ENCODE data around the gene VENTX. TPM values are rescaled to one million over a fixed set of nuclear protein-coding genes. Genes with fewer than 3 reads are reported as not detected.

The VENTX gene
- total and polyA plus RNA-seq, 2 of the 4 experiments (the other 2 are of a cell fraction): not detected

DNA sequence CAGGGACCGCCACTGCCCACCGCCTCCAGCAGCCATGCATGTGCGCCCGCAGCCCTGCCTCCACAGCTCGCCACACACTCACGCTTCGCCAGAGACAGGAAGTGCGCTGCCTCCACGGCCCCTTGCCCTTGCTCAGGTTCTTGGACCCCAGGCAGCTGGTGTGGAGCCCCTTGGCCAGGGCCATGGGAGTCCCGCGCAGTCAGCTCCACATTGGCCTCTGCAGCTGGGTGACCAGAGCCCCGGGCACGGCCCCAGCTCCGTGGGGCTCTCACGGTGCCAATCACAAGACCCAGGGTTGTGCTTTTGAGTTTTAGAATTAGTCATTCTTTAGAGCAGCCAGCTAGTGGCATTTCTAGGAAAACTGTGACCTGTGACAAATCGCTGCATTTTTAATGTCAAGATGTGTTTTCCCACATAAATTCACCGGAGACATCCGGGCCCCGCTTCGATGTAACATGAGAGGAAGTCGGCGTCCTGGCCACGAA, 11.9 kb upstream of the VENTX start:
- peaks cover 31% of the 10 kb centered on the region for H3K27me3 ChIP-seq (ENCODE audit: control insufficient read depth, insufficient read depth, low read length)
- no peaks in the 10 kb centered on the region for H3K9me1 ChIP-seq (ENCODE audit: insufficient read depth, low read length)
- ChIA-PET CTCF (no interaction called here), POLR2A (ENCODE audit: unreplicated experiment) (no interaction called here)
- in situ Hi-C loops (cut with MboI; ENCODE audit: low sequenced_read_pairs): no loop called here
- H3K9me3 ChIP-seq (ENCODE audit: control insufficient read depth, insufficient read depth, low read length): no peaks in the 10 kb centered on the region
- H2AFZ ChIP-seq (replicated peaks; ENCODE audit: low read length, poor library complexity): peak overlapping the region; percentile 61
- no peak overlapping the region for H3K4me2 ChIP-seq (ENCODE audit: low read depth, low read length)
- H4K20me1 ChIP-seq (ENCODE audit: insufficient read depth, low read length): no peaks in the 10 kb centered on the region
- H3K36me3 ChIP-seq (ENCODE audit: control insufficient read depth, insufficient read depth, low read length): no peaks in the 10 kb centered on the region
- ATAC-seq (ENCODE audit: low read depth) (no peak), DNase-seq (no peak)
- H4K5ac ChIP-seq (ENCODE audit: low read depth, low read length): no peak overlapping the region
- dilution Hi-C loops (cut with HindIII; ENCODE audit: low sequenced_read_pairs, unreplicated experiment): no loop called here
- no peak overlapping the region for H3K27ac ChIP-seq (ENCODE audit: insufficient read depth, low read length)
- no peak overlapping the region for H4K8ac ChIP-seq (ENCODE audit: low read depth in 2 of 2, low read length in 2 of 2)
- no peaks in the 10 kb centered on the region for H3K79me1 ChIP-seq (ENCODE audit: low read depth in 1 of 2, low read length in 2 of 2)
- 79% methylated on average over 6 of the region's 23 CpGs; no CpG with 5 or more reads in 1 of the 2 experiments for WGBS, 2 experiments (ENCODE audit: extremely low coverage in 2 of 2, insufficient read length in 1 of 2)
- no peak overlapping the region for H2BK5ac ChIP-seq (ENCODE audit: low read depth, low read length, poor library complexity, severe bottlenecking)
- intact Hi-C loops (cut with micrococcal nuclease): no loop called here
- no peak overlapping the region for H3K56ac ChIP-seq (ENCODE audit: extremely low read depth, insufficient read depth, low read length)
- H2AK5ac ChIP-seq (ENCODE audit: low read depth, low read length): no peak overlapping the region
- H3K4ac ChIP-seq (ENCODE audit: low read depth, low read length): no peak overlapping the region
- H2BK20ac ChIP-seq (ENCODE audit: low read depth, low read length): no peak overlapping the region
- no TSS peak for BruUV-seq (replicated peaks)
- H3K4me3 ChIP-seq (ENCODE audit: insufficient read depth, low read depth, low read length): no peak overlapping the region
- H3K18ac ChIP-seq (ENCODE audit: low read depth, low read length): no peak overlapping the region
- no peak overlapping the region for H3K23ac ChIP-seq (ENCODE audit: low read depth, low read length)
- H2BK15ac ChIP-seq (ENCODE audit: low read depth, low read length): no peak overlapping the region
- no peak overlapping the region for H2BK120ac ChIP-seq (ENCODE audit: low read depth, low read length)
- no peaks in the 10 kb centered on the region for H3K4me1 ChIP-seq (ENCODE audit: control insufficient read depth, insufficient read depth, low read length)
- H3K14ac ChIP-seq (replicated peaks; ENCODE audit: low read depth, low read length): no peak overlapping the region
- no peak overlapping the region for H2AK9ac ChIP-seq (replicated peaks; ENCODE audit: low read depth, low read length, poor library complexity)
- TF ChIP-seq NFE2L2 (IDR thresholded peaks at IDR 0.05; ENCODE audit: low read depth, low read length) (no peak), CHD1 (IDR thresholded peaks at IDR 0.05; ENCODE audit: low read depth, low read length) (no peak), RAD21 (IDR thresholded peaks at IDR 0.05; ENCODE audit: low read length) (no peak), MXI1 (IDR thresholded peaks at IDR 0.05; ENCODE audit: borderline replicate concordance, low read depth, low read length) (no peak), MAFK (IDR thresholded peaks at IDR 0.05; ENCODE audit: low read depth, low read length) (no peak), SMC3 (IDR thresholded peaks at IDR 0.05; ENCODE audit: low read depth, low read length) (no peak), POLR2A (IDR thresholded peaks at IDR 0.05; ENCODE audit: low read depth, low read length) (no peak), MAZ (IDR thresholded peaks at IDR 0.05; ENCODE audit: borderline replicate concordance, low read depth, low read length) (no peak), RFX5 (IDR thresholded peaks at IDR 0.05; ENCODE audit: low read depth, low read length) (no peak), RCOR1 (IDR thresholded peaks at IDR 0.05; ENCODE audit: insufficient replicate concordance, low read length) (no peak), FOS (IDR thresholded peaks at IDR 0.05; ENCODE audit: low read depth, low read length) (no peak)
- TF ChIP-seq, protein P1, sequence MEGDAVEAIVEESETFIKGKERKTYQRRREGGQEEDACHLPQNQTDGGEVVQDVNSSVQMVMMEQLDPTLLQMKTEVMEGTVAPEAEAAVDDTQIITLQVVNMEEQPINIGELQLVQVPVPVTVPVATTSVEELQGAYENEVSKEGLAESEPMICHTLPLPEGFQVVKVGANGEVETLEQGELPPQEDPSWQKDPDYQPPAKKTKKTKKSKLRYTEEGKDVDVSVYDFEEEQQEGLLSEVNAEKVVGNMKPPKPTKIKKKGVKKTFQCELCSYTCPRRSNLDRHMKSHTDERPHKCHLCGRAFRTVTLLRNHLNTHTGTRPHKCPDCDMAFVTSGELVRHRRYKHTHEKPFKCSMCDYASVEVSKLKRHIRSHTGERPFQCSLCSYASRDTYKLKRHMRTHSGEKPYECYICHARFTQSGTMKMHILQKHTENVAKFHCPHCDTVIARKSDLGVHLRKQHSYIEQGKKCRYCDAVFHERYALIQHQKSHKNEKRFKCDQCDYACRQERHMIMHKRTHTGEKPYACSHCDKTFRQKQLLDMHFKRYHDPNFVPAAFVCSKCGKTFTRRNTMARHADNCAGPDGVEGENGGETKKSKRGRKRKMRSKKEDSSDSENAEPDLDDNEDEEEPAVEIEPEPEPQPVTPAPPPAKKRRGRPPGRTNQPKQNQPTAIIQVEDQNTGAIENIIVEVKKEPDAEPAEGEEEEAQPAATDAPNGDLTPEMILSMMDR (conservative IDR thresholded peaks at IDR 0.05; ENCODE audit: low read depth, low read length): no peak
- TF ChIP-seq, protein P2, sequence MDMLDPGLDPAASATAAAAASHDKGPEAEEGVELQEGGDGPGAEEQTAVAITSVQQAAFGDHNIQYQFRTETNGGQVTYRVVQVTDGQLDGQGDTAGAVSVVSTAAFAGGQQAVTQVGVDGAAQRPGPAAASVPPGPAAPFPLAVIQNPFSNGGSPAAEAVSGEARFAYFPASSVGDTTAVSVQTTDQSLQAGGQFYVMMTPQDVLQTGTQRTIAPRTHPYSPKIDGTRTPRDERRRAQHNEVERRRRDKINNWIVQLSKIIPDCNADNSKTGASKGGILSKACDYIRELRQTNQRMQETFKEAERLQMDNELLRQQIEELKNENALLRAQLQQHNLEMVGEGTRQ (IDR thresholded peaks at IDR 0.05; ENCODE audit: low read depth, low read length): no peak
- no peak overlapping the region for H4K91ac ChIP-seq (ENCODE audit: insufficient read depth, low read depth, low read length)
- H3K9ac ChIP-seq (ENCODE audit: low read depth, low read length): no peak overlapping the region
